Activated naive CD8-positive, alpha-beta T cell treated with anti-CD3 and anti-CD28 coated beads, Interleukin-2, amount 10 ng/mL, durations not matched to agents 7 days and 5 days (primary cell): Measurements from ENCODE around the gene L1CAM. TPM values are rescaled to one million over a fixed set of nuclear protein-coding genes. Genes with fewer than 3 reads are reported as not detected.

ENCODE experiments used
- ATAC-seq: fragments of 150-1000 bp; cut with Tn5 transposase; one replicate; pipeline ENCODE4 v1.10.0; 2021; ENCODE audit warnings: low read depth, moderate library complexity
- POLR2A ChIA-PET: fragments of 350-600 bp; sonication (Branson Sonifier 250); formaldehyde crosslinking; loops from one replicate; lab custom pipeline; 2021; ENCODE audit warnings: antibody characterized with exemption; lab: Charles Lee
- DNase-seq: peaks from one replicate; pipeline ENCODE4 v3.0.0; 2021
- H3K27ac Mint-ChIP-seq: one replicate; pipeline ENCODE4 v1.8.0; 2022; ENCODE audit warnings: mild to moderate bottlenecking, mixed read lengths
- H3K27me3 Mint-ChIP-seq: one replicate; pipeline ENCODE4 v1.8.0; 2022; ENCODE audit warnings: mild to moderate bottlenecking, moderate library complexity, mixed read lengths
- H3K36me3 Mint-ChIP-seq: one replicate; pipeline ENCODE4 v1.8.0; 2021; ENCODE audit warnings: mild to moderate bottlenecking, mixed read lengths
- H3K4me1 Mint-ChIP-seq: one replicate; pipeline ENCODE4 v1.8.0; 2021; ENCODE audit warnings: mixed read lengths
- H3K4me3 Mint-ChIP-seq: one replicate; pipeline ENCODE4 v1.8.0; 2022; ENCODE audit warnings: mild to moderate bottlenecking, moderate library complexity, mixed read lengths
- H3K9me3 Mint-ChIP-seq: one replicate; pipeline ENCODE4 v1.8.0; 2021; ENCODE audit warnings: mixed read lengths
- total RNA-seq, 2 experiments: library from RNA; stranded (reverse); gene quantifications; one replicate each; pipeline ENCODE4 v1.2.3, GENCODE V29; 2021

The L1CAM gene
- total RNA-seq, 2 experiments from 2014 or later, result 4.5 to 7.2 TPM

- H3K4me3 Mint-ChIP-seq, result no peak overlapping the region
- no peak for ATAC-seq
- H3K9me3 Mint-ChIP-seq, result no peaks in the 10 kb centered on the region
- H3K27me3 Mint-ChIP-seq, result peaks cover 5% of the 10 kb centered on the region
- H3K4me1 Mint-ChIP-seq, result peaks cover 14% of the 10 kb centered on the region
- POLR2A ChIA-PET, result interaction anchor here (0.8 kb wide), 1 partner anchor 83 kb away, joined by 3 read pairs; the partner anchor contains the start of genes IDH3G and SSR4
- no peak overlapping the region for H3K27ac Mint-ChIP-seq
- H3K36me3 Mint-ChIP-seq, result no peaks in the 10 kb centered on the region
- no peak for DNase-seq
Measured at GRCh38 chrX:153877571-153878261, 8.3 kb downstream of the L1CAM start.

- Mint-ChIP-seq H3K4me3 (no peak overlapping the region), H3K9me3 (no peaks in the 10 kb centered on the region), H3K27ac (no peak overlapping the region), H3K27me3 (peaks cover 5% of the 10 kb centered on the region), H3K4me1 (peaks cover 14% of the 10 kb centered on the region), H3K36me3 (no peaks in the 10 kb centered on the region)
- POLR2A ChIA-PET, result interaction anchor here (0.6 kb wide), 1 partner anchor 35 kb away, joined by 4 read pairs; no protein-coding TSS in a partner anchor
- DNase-seq (no peak), ATAC-seq (no peak)
Measured at GRCh38 chrX:153876112-153876491, 9.9 kb downstream of the L1CAM start.

- H3K27ac Mint-ChIP-seq, result no peak overlapping the region
- H3K9me3 Mint-ChIP-seq, result no peaks in the 10 kb centered on the region
- H3K27me3 Mint-ChIP-seq, result peaks cover 5% of the 10 kb centered on the region
- POLR2A ChIA-PET, result interaction anchor here (0.6 kb wide), 1 partner anchor 35 kb away, joined by 4 read pairs; no protein-coding TSS in a partner anchor
- ATAC-seq, result peak; percentile 78
- peaks cover 14% of the 10 kb centered on the region for H3K4me1 Mint-ChIP-seq
- no peak overlapping the region for H3K4me3 Mint-ChIP-seq
- peak; percentile 84 for DNase-seq
- H3K36me3 Mint-ChIP-seq, result no peaks in the 10 kb centered on the region
Measured at GRCh38 chrX:153875391-153876111, 10.4 kb downstream of the L1CAM start.

- no peak overlapping the region for H3K4me3 Mint-ChIP-seq
- H3K27me3 Mint-ChIP-seq, result peaks cover 5% of the 10 kb centered on the region
- POLR2A ChIA-PET, result no interaction called here
- peaks cover 14% of the 10 kb centered on the region for H3K4me1 Mint-ChIP-seq
- H3K36me3 Mint-ChIP-seq, result no peaks in the 10 kb centered on the region
- no peak overlapping the region for H3K27ac Mint-ChIP-seq
- DNase-seq (no peak), ATAC-seq (no peak)
- H3K9me3 Mint-ChIP-seq, result no peaks in the 10 kb centered on the region
Measured at GRCh38 chrX:153874366-153875125, 11.4 kb downstream of the L1CAM start.

GRCh38 chrX:153874085-153874365 is 11.9 kb downstream of the L1CAM start:
- Mint-ChIP-seq H3K36me3 (no peaks in the 10 kb centered on the region), H3K9me3 (no peaks in the 10 kb centered on the region), H3K27ac (no peak overlapping the region), H3K4me1 (peaks cover 12% of the 10 kb centered on the region), H3K27me3 (no peaks in the 10 kb centered on the region), H3K4me3 (no peak overlapping the region)
- ATAC-seq (no peak), DNase-seq (no peak)
- POLR2A ChIA-PET, result no interaction called here

- Mint-ChIP-seq H3K4me1 (peaks cover 12% of the 10 kb centered on the region), H3K36me3 (no peaks in the 10 kb centered on the region), H3K9me3 (no peaks in the 10 kb centered on the region), H3K27me3 (no peaks in the 10 kb centered on the region), H3K27ac (no peak overlapping the region), H3K4me3 (no peak overlapping the region)
- ATAC-seq (no peak), DNase-seq (no peak)
- POLR2A ChIA-PET, result no interaction called here
Measured at GRCh38 chrX:153873282-153874084, 12.5 kb downstream of the L1CAM start.

GRCh38 chrX:153871946-153872878 is 13.8 kb downstream of the L1CAM start:
- H3K4me3 Mint-ChIP-seq, result no peak overlapping the region
- no peak for DNase-seq
- H3K27me3 Mint-ChIP-seq, result no peaks in the 10 kb centered on the region
- no peak for ATAC-seq
- POLR2A ChIA-PET, result no interaction called here
- H3K27ac Mint-ChIP-seq, result no peak overlapping the region
- no peaks in the 10 kb centered on the region for H3K36me3 Mint-ChIP-seq
- peaks cover 6% of the 10 kb centered on the region for H3K4me1 Mint-ChIP-seq
- no peaks in the 10 kb centered on the region for H3K9me3 Mint-ChIP-seq

- Mint-ChIP-seq H3K27ac (no peak overlapping the region), H3K36me3 (no peaks in the 10 kb centered on the region), H3K27me3 (no peaks in the 10 kb centered on the region), H3K9me3 (no peaks in the 10 kb centered on the region), H3K4me1 (peaks cover 6% of the 10 kb centered on the region), H3K4me3 (no peak overlapping the region)
- ATAC-seq, result no peak
- POLR2A ChIA-PET, result no interaction called here
- DNase-seq, result no peak
Measured at GRCh38 chrX:153871451-153871850, 14.5 kb downstream of the L1CAM start.

- H3K27ac Mint-ChIP-seq, result no peak overlapping the region
- H3K9me3 Mint-ChIP-seq, result no peaks in the 10 kb centered on the region
- H3K27me3 Mint-ChIP-seq, result no peaks in the 10 kb centered on the region
- peaks cover 3% of the 10 kb centered on the region for H3K4me1 Mint-ChIP-seq
- no peaks in the 10 kb centered on the region for H3K36me3 Mint-ChIP-seq
- H3K4me3 Mint-ChIP-seq, result no peak overlapping the region
- ATAC-seq, result no peak
- POLR2A ChIA-PET, result no interaction called here
- no peak for DNase-seq
Measured at GRCh38 chrX:153870791-153871360, 15.1 kb downstream of the L1CAM start.

- no peak for ATAC-seq
- Mint-ChIP-seq H3K27me3 (no peaks in the 10 kb centered on the region), H3K27ac (no peak overlapping the region), H3K36me3 (no peaks in the 10 kb centered on the region), H3K9me3 (no peaks in the 10 kb centered on the region), H3K4me3 (no peak overlapping the region), H3K4me1 (peaks cover 3% of the 10 kb centered on the region)
- DNase-seq, result no peak
- POLR2A ChIA-PET, result no interaction called here
Measured at GRCh38 chrX:153870288-153870690, 15.7 kb downstream of the L1CAM start.

- POLR2A ChIA-PET, result no interaction called here
- Mint-ChIP-seq H3K27ac (no peak overlapping the region), H3K27me3 (no peaks in the 10 kb centered on the region), H3K36me3 (no peaks in the 10 kb centered on the region), H3K4me1 (peaks cover under 1% of the 10 kb centered on the region), H3K4me3 (no peak overlapping the region), H3K9me3 (no peaks in the 10 kb centered on the region)
- ATAC-seq (no peak), DNase-seq (no peak)
Measured at GRCh38 chrX:153869473-153870287, 16.3 kb downstream of the L1CAM start.
